Uterus (tissue), 2 donors: ENCODE results near the gene ADH6.

ENCODE experiments used
- CTCF ChIP-seq, 4 experiments: fragments of 200-600 bp in 2 of 4; fragments of 450-650 bp in 2 of 4; sonication (generic) in 2 of 4; IDR thresholded peaks; one replicate each; pipeline ENCODE4 v1.5.1; 2016 to 2019; ENCODE audit warnings: antibody characterized with exemption in 4 of 4, mild to moderate bottlenecking in 2 of 4, moderate library complexity in 1 of 4
- POLR2A ChIP-seq, 2 donors: fragments of 450-650 bp; IDR thresholded peaks; one replicate each; pipeline ENCODE4 v1.6.1; 2016; ENCODE audit warnings: antibody characterized with exemption in 2 of 2, mild to moderate bottlenecking in 1 of 2, moderate library complexity in 1 of 2

- no peak for TF ChIP-seq CTCF (IDR thresholded peaks at IDR 0.05)
- no peak for TF ChIP-seq POLR2A (IDR thresholded peaks at IDR 0.05)
Measured at GRCh38 chr4:99248714-99249113, 29.7 kb upstream of the ADH6 start.
